NCI-H526 treated with DMSO at 0.1 percent for 48 hours (cell line): Measurements from ENCODE around the gene MARCHF10.

Source experiments
- DNase-seq: peaks from one replicate; lab custom pipeline; 2025; lab: John Stamatoyannopoulos, UW

MARCHF10 gene

GRCh38 chr17:62676952-62677596, 131.0 kb downstream of the MARCHF10 start:
- DNase-seq = no peak

- DNase-seq = no peak
Observed at GRCh38 chr17:62676231-62676943, 131.7 kb downstream of the MARCHF10 start.

- no peak for DNase-seq
Observed at GRCh38 chr17:62675701-62676100, 132.4 kb downstream of the MARCHF10 start.

- no peak for DNase-seq
Observed at GRCh38 chr17:62675260-62675659, 132.9 kb downstream of the MARCHF10 start.

- no peak for DNase-seq
Observed at GRCh38 chr17:62674841-62675240, 133.3 kb downstream of the MARCHF10 start.

- no peak for DNase-seq
Observed at GRCh38 chr17:62674363-62674739, 133.8 kb downstream of the MARCHF10 start.

- DNase-seq = no peak
Observed at GRCh38 chr17:62673614-62674362, 134.3 kb downstream of the MARCHF10 start.

GRCh38 chr17:62672957-62673356, 135.2 kb downstream of the MARCHF10 start:
- no peak for DNase-seq

GRCh38 chr17:62671553-62671952, 136.6 kb downstream of the MARCHF10 start:
- no peak for DNase-seq

GRCh38 chr17:62670202-62670821, 137.8 kb downstream of the MARCHF10 start:
- no peak for DNase-seq

- no peak for DNase-seq
Observed at GRCh38 chr17:62668091-62668804, 139.9 kb downstream of the MARCHF10 start.

- no peak for DNase-seq
Observed at GRCh38 chr17:62666801-62667591, 141.1 kb downstream of the MARCHF10 start.

- no peak for DNase-seq
Observed at GRCh38 chr17:62666061-62666800, 141.9 kb downstream of the MARCHF10 start.

GRCh38 chr17:62665599-62665998, 142.5 kb downstream of the MARCHF10 start:
- no peak for DNase-seq

GRCh38 chr17:62664336-62665120, 143.6 kb downstream of the MARCHF10 start:
- DNase-seq = no peak

GRCh38 chr17:62663304-62663703, 144.8 kb downstream of the MARCHF10 start:
- DNase-seq = no peak

GRCh38 chr17:62662855-62663254, 145.3 kb downstream of the MARCHF10 start:
- DNase-seq = no peak

- DNase-seq = no peak
Observed at GRCh38 chr17:62661337-62661736, 146.8 kb downstream of the MARCHF10 start.

- DNase-seq = no peak
Observed at GRCh38 chr17:62660629-62661118, 147.4 kb downstream of the MARCHF10 start.
